ENCODE data around the gene CDCA4.

DNA sequence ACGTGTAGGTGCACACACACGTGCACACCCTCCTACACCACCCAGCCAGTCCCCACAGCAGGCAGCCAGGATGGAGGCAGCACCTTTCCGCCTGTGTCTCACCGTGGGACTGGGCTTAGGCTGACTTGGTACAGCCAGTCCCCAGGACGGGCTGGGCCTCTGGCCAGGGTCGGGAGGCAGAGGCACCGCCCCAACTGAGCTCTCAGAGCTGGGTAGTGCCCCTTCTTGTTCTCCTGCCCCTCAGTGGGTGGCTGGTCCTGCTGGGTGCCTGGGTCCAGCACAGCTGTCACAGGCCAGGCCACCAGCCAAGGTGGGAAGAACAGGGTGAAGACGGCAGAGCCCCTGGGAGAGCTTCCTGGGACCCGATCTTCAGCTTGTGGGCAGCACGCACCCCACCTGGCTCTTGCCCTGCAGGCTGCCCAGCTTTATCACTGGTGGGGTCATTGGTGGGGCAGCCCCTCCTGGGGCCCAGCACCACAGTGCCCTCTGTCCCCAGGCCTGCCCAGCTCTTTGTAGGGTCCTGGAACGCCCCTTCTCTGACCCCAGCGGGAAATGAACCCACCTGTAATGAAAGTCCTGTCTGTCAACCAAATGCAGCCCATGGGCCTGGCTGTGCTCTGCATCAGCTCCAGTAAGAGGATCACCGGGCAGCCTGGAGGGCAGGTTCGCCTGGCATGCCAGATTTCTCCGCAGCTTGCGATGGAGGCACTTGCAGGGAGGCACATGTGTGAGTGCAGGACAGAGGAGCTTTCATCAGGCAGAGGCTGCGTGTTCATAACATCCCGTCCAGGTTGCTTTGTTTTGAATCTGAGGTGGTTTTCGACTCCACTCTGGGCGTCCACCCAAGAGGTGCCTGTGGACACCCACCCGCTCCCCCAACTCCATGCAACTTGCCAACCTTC lies 14.7 kb downstream of the CDCA4 start:
- TF ChIP-seq, protein P1, sequence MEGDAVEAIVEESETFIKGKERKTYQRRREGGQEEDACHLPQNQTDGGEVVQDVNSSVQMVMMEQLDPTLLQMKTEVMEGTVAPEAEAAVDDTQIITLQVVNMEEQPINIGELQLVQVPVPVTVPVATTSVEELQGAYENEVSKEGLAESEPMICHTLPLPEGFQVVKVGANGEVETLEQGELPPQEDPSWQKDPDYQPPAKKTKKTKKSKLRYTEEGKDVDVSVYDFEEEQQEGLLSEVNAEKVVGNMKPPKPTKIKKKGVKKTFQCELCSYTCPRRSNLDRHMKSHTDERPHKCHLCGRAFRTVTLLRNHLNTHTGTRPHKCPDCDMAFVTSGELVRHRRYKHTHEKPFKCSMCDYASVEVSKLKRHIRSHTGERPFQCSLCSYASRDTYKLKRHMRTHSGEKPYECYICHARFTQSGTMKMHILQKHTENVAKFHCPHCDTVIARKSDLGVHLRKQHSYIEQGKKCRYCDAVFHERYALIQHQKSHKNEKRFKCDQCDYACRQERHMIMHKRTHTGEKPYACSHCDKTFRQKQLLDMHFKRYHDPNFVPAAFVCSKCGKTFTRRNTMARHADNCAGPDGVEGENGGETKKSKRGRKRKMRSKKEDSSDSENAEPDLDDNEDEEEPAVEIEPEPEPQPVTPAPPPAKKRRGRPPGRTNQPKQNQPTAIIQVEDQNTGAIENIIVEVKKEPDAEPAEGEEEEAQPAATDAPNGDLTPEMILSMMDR (IDR thresholded peaks at IDR 0.05; ENCODE audit: insufficient read depth, low read length, poor library complexity, severe bottlenecking): no peak
- no peak for TF ChIP-seq EZH2phosphoT487 (conservative IDR thresholded peaks at IDR 0.05; ENCODE audit: low read length)
